IMR-90 (cell line): ENCODE results near the gene SNCA. TPM values are rescaled to one million over a fixed set of nuclear protein-coding genes. Genes with fewer than 3 reads are reported as not detected.

ENCODE experiments used
- ATAC-seq: fragments of 200-7000 bp; cut with Tn5 transposase; 2 replicates; pipeline ENCODE4 v1.9.1; 2020; ENCODE audit warnings: low read depth, mild to moderate bottlenecking, moderate library complexity
- BruUV-seq: library from RNA; stranded (reverse); fragments of 400-500 nt; replicated peaks from 2 replicates; lab custom pipeline; 2021; lab: Mats Ljungman, UMichigan
- CTCF ChIA-PET: fragments of 300-600 bp; formaldehyde crosslinking; extraction: SDS; loops from one replicate; lab custom pipeline; 2021; ENCODE audit warnings: antibody characterized with exemption; lab: Yijun Ruan, JAX
- POLR2A ChIA-PET: fragments of 300-600 bp; sonication (Branson Sonifier 250); formaldehyde crosslinking; loops from one replicate; lab custom pipeline; 2022; ENCODE audit warnings: antibody characterized with exemption; ENCODE audit not compliant: unreplicated experiment; lab: Charles Lee
- DNase-seq: peaks from one replicate; pipeline ENCODE4 v3.0.0; 2013
- H2AFZ ChIP-seq: replicated peaks from 2 replicates; pipeline ENCODE3; 2013; ENCODE audit warnings: low read length, mild to moderate bottlenecking; ENCODE audit not compliant: poor library complexity
- H2AK5ac ChIP-seq: 2 replicates; pipeline ENCODE4 v1.6.1; 2013; ENCODE audit warnings: low read depth, low read length, inconsistent platforms
- H2AK9ac ChIP-seq: replicated peaks from 2 replicates; pipeline ENCODE3; 2013; ENCODE audit warnings: mild to moderate bottlenecking, low read depth, low read length, moderate library complexity; ENCODE audit not compliant: poor library complexity
- H2BK120ac ChIP-seq: 2 replicates; pipeline ENCODE4 v1.6.1; 2013; ENCODE audit warnings: low read depth, low read length, inconsistent platforms
- H2BK15ac ChIP-seq: 3 replicates; pipeline ENCODE4 v1.6.1; 2013; ENCODE audit warnings: low read depth, low read length, inconsistent platforms
- H2BK20ac ChIP-seq: 2 replicates; pipeline ENCODE4 v1.6.1; 2013; ENCODE audit warnings: low read depth, mild to moderate bottlenecking, inconsistent platforms, low read length, moderate library complexity
- H2BK5ac ChIP-seq: 2 replicates; pipeline ENCODE4 v1.6.1; 2013; ENCODE audit warnings: mild to moderate bottlenecking, low read depth, low read length, inconsistent platforms; ENCODE audit not compliant: poor library complexity, severe bottlenecking
- H3K14ac ChIP-seq: replicated peaks from 2 replicates; pipeline ENCODE4 v1.6.1; 2013; ENCODE audit warnings: low read depth, low read length, inconsistent platforms
- H3K18ac ChIP-seq: 2 replicates; pipeline ENCODE4 v1.6.1; 2013; ENCODE audit warnings: low read depth, low read length, control low read depth
- H3K23ac ChIP-seq: 2 replicates; pipeline ENCODE4 v1.6.1; 2013; ENCODE audit warnings: low read depth, low read length, inconsistent platforms
- H3K27ac ChIP-seq: 2 replicates; pipeline ENCODE4 v1.5.1; 2013; ENCODE audit warnings: mild to moderate bottlenecking, control low read depth, low read length; ENCODE audit not compliant: insufficient read depth
- H3K27me3 ChIP-seq: 2 replicates; pipeline ENCODE4 v1.6.1; 2013; ENCODE audit warnings: low read length; ENCODE audit not compliant: control insufficient read depth, insufficient read depth
- H3K36me3 ChIP-seq: 2 replicates; pipeline ENCODE4 v1.6.1; 2013; ENCODE audit warnings: low read length, mixed read lengths; ENCODE audit not compliant: control insufficient read depth, insufficient read depth
- H3K4ac ChIP-seq: 2 replicates; pipeline ENCODE4 v1.6.1; 2013; ENCODE audit warnings: low read depth, low read length, inconsistent platforms
- H3K4me1 ChIP-seq: 2 replicates; pipeline ENCODE4 v1.6.1; 2013; ENCODE audit warnings: low read length, mixed read lengths; ENCODE audit not compliant: control insufficient read depth, insufficient read depth
- H3K4me2 ChIP-seq: 2 replicates; pipeline ENCODE4 v1.6.1; 2013; ENCODE audit warnings: low read depth, mild to moderate bottlenecking, control low read depth, low read length, moderate library complexity
- H3K4me3 ChIP-seq: 2 replicates; pipeline ENCODE4 v1.5.1; 2013; ENCODE audit warnings: low read depth, mild to moderate bottlenecking, control low read depth, low read length, moderate library complexity; ENCODE audit not compliant: insufficient read depth
- H3K56ac ChIP-seq: 2 replicates; pipeline ENCODE4 v1.6.1; 2013; ENCODE audit warnings: low read length, inconsistent platforms; ENCODE audit not compliant: insufficient read depth; ENCODE audit errors: extremely low read depth
- H3K79me1 ChIP-seq, 2 experiments: 2 replicates each; pipeline ENCODE4 v1.6.1; 2013; ENCODE audit warnings: low read length in 2 of 2, inconsistent platforms in 1 of 2, low read depth in 1 of 2
- H3K9ac ChIP-seq: 2 replicates; pipeline ENCODE4 v1.6.1; 2013; ENCODE audit warnings: low read depth, low read length, control low read depth
- H3K9me1 ChIP-seq: 2 replicates; pipeline ENCODE4 v1.6.1; 2013; ENCODE audit warnings: low read length, inconsistent platforms; ENCODE audit not compliant: insufficient read depth
- H3K9me3 ChIP-seq: 2 replicates; pipeline ENCODE4 v1.6.1; 2013; ENCODE audit warnings: low read length; ENCODE audit not compliant: control insufficient read depth, insufficient read depth
- H4K20me1 ChIP-seq: 2 replicates; pipeline ENCODE4 v1.6.1; 2013; ENCODE audit warnings: low read length, inconsistent platforms; ENCODE audit not compliant: insufficient read depth
- H4K5ac ChIP-seq: 2 replicates; pipeline ENCODE4 v1.6.1; 2013; ENCODE audit warnings: mild to moderate bottlenecking, low read depth, low read length, control low read depth
- H4K8ac ChIP-seq, 2 experiments: 2 replicates each; pipeline ENCODE4 v1.6.1; 2013; ENCODE audit warnings: low read depth in 2 of 2, low read length in 2 of 2, control low read depth in 1 of 2, inconsistent platforms in 1 of 2
- H4K91ac ChIP-seq: 2 replicates; pipeline ENCODE4 v1.6.1; 2013; ENCODE audit warnings: low read depth, low read length, inconsistent platforms; ENCODE audit not compliant: insufficient read depth
- BHLHE40 ChIP-seq: fragments of 150-350 bp; IDR thresholded peaks from 2 replicates; pipeline ENCODE4 v1.6.1; 2016; ENCODE audit warnings: mild to moderate bottlenecking, low read depth, low read length
- CEBPB ChIP-seq: IDR thresholded peaks from 2 replicates; pipeline ENCODE4 v1.6.1; 2012; ENCODE audit warnings: low read depth, low read length, improper control_type of control experiment
- CHD1 ChIP-seq: IDR thresholded peaks from 2 replicates; pipeline ENCODE4 v1.6.1; 2012; ENCODE audit warnings: low read depth, low read length, improper control_type of control experiment
- CTCF ChIP-seq: conservative IDR thresholded peaks from 2 replicates; pipeline ENCODE4 v1.5.1; 2012; ENCODE audit warnings: mild to moderate bottlenecking, low read depth, low read length, improper control_type of control experiment
- ELK1 ChIP-seq: fragments of 150-350 bp; IDR thresholded peaks from 2 replicates; pipeline ENCODE4 v1.6.1; 2016; ENCODE audit warnings: low read depth, mild to moderate bottlenecking, low read length, moderate library complexity, borderline replicate concordance
- MAFK ChIP-seq: IDR thresholded peaks from 2 replicates; pipeline ENCODE4 v1.6.1; 2012; ENCODE audit warnings: low read depth, low read length, improper control_type of control experiment
- MXI1 ChIP-seq: IDR thresholded peaks from 2 replicates; pipeline ENCODE4 v1.6.1; 2012; ENCODE audit warnings: low read depth, mild to moderate bottlenecking, low read length, moderate library complexity, borderline replicate concordance
- NFE2L2 ChIP-seq: fragments of 150-350 bp; IDR thresholded peaks from 2 replicates; pipeline ENCODE4 v1.6.1; 2016; ENCODE audit warnings: low read depth, mild to moderate bottlenecking, low read length
- POLR2A ChIP-seq: IDR thresholded peaks from 2 replicates; pipeline ENCODE4 v1.6.1; 2012; ENCODE audit warnings: mild to moderate bottlenecking, low read depth, low read length
- RAD21 ChIP-seq: IDR thresholded peaks from 2 replicates; pipeline ENCODE4 v1.6.1; 2012; ENCODE audit warnings: low read length, improper control_type of control experiment
- RCOR1 ChIP-seq: IDR thresholded peaks from 2 replicates; pipeline ENCODE4 v1.6.1; 2012; ENCODE audit warnings: mild to moderate bottlenecking, low read length, improper control_type of control experiment; ENCODE audit not compliant: insufficient replicate concordance
- RFX5 ChIP-seq: IDR thresholded peaks from 2 replicates; pipeline ENCODE4 v1.8.0; 2012; ENCODE audit warnings: low read depth, mild to moderate bottlenecking, low read length, moderate library complexity
- WGBS, 2 experiments: methylation state at CpG; one replicate each; pipeline versions ENCODE4 v1.1.5 to v1.1.7; 2013; ENCODE audit warnings: missing lambda C conversion rate in 2 of 2; ENCODE audit not compliant: insufficient read length in 1 of 2; ENCODE audit errors: extremely low coverage in 2 of 2; 5-methylcytosine and 5-hydroxymethylcytosine counted together
- dilution Hi-C: fragments of 300-500 bp; cut with HindIII; formaldehyde crosslinking; loops from one replicate; pipeline ENCODE4 v1.14.3; 2018; ENCODE audit warnings: low sequenced_read_pairs; ENCODE audit not compliant: unreplicated experiment
- in situ Hi-C: fragments of 300-500 bp; cut with MboI; formaldehyde crosslinking; loops from 3 replicates; pipeline ENCODE4 v1.14.3; 2019; ENCODE audit warnings: low sequenced_read_pairs, inconsistent platforms, mixed read lengths
- intact Hi-C: fragments of 100-400 bp; cut with micrococcal nuclease; formaldehyde crosslinking; loops from 2 replicates; pipeline ENCODE4 v1.10.0; 2022
- polyA plus RNA-seq, 3 experiments: library from polyadenylated mRNA; depleted of rRNA; stranded (reverse); fragments of >200 nt; gene quantifications; 2 replicates each; pipeline ENCODE4 v1.2.3, GENCODE V29; 2012; ENCODE audit warnings: low replicate concordance in 1 of 3
- total RNA-seq: library from RNA; depleted of rRNA; stranded (reverse); fragments of >200 nt; gene quantifications from 2 replicates; pipeline ENCODE4 v1.2.3, GENCODE V29; 2012
- TF ChIP-seq, protein P1 (sequence below): fragments of 150-350 bp; IDR thresholded peaks from 2 replicates; pipeline ENCODE4 v1.6.1; 2017; ENCODE audit warnings: mild to moderate bottlenecking, antibody characterized with exemption, low read length, low read depth

SNCA gene
- total and polyA plus RNA-seq, 2 of the 4 experiments (the other 2 are of a cell fraction) = 0.36 to 0.46 TPM

DNA sequence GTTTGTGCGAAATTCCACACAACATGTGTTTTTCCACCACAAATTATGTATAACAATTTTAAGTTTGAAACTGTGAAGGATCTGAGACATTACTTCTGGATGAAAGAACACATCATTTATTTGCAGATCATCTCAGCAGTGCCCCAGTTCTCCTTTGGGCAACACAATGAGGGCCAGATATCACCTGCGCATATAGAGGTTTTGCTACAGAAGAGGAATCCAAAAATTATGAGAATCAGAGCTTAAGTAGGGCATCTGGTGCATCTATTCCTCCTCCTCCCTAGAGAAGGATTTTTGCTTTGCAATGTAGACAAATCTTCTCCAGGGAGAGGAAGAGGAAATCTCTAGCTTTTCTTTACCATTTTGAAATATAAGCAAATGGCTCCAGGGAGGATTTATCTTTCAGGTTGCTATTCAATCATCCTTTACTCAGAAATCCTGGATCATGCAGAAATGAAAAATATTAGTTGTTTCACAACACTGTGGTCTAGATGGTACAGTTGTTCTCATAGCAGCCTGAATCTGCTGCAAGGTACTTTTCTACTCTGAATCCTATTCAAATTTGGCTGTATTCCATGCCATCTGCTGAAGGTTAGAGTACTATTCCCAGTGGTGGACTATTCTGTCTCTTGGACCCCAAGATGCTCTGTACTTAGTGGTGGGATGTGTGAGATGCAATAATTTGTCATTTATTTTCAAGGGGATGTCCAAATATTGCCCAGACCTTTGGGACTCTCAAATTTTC, 132.1 kb downstream of the SNCA start:
- no peak overlapping the region for H2AFZ ChIP-seq
- H3K27me3 ChIP-seq = no peaks in the 10 kb centered on the region
- no peak overlapping the region for H3K4me2 ChIP-seq
- DNase-seq (no peak), ATAC-seq (no peak)
- BruUV-seq = no TSS peak
- TF ChIP-seq CHD1 (no peak), CTCF (no peak), MAFK (no peak), RFX5 (no peak), RCOR1 (no peak), CEBPB (no peak), ELK1 (no peak), BHLHE40 (no peak), POLR2A (no peak), MXI1 (no peak), NFE2L2 (no peak), RAD21 (no peak)
- TF ChIP-seq, protein P1, sequence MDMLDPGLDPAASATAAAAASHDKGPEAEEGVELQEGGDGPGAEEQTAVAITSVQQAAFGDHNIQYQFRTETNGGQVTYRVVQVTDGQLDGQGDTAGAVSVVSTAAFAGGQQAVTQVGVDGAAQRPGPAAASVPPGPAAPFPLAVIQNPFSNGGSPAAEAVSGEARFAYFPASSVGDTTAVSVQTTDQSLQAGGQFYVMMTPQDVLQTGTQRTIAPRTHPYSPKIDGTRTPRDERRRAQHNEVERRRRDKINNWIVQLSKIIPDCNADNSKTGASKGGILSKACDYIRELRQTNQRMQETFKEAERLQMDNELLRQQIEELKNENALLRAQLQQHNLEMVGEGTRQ = no peak
- no peak overlapping the region for H3K4me3 ChIP-seq
- no peaks in the 10 kb centered on the region for H4K20me1 ChIP-seq
- ChIA-PET POLR2A (no interaction called here), CTCF (no interaction called here)
- no peak overlapping the region for H3K14ac ChIP-seq
- no peak overlapping the region for H2BK120ac ChIP-seq
- H3K36me3 ChIP-seq = no peaks in the 10 kb centered on the region
- no peak overlapping the region for H3K56ac ChIP-seq
- no peak overlapping the region for H3K27ac ChIP-seq
- H3K9ac ChIP-seq = no peak overlapping the region
- H3K4me1 ChIP-seq = peaks cover 6% of the 10 kb centered on the region
- H3K18ac ChIP-seq = no peak overlapping the region
- no peak overlapping the region for H2AK9ac ChIP-seq
- no peak overlapping the region for H3K4ac ChIP-seq
- no peak overlapping the region for H4K5ac ChIP-seq
- no peak overlapping the region for H3K23ac ChIP-seq
- no peak overlapping the region for H2BK15ac ChIP-seq
- H3K9me1 ChIP-seq = no peaks in the 10 kb centered on the region
- in situ Hi-C loops = no loop called here
- no peaks in the 10 kb centered on the region for H3K9me3 ChIP-seq
- intact Hi-C loops = no loop called here
- no peaks in the 10 kb centered on the region for H3K79me1 ChIP-seq
- H4K91ac ChIP-seq = no peak overlapping the region
- H2AK5ac ChIP-seq = no peak overlapping the region
- dilution Hi-C loops = no loop called here
- H4K8ac ChIP-seq = no peak overlapping the region
- H2BK20ac ChIP-seq = no peak overlapping the region
- H2BK5ac ChIP-seq = no peak overlapping the region
- WGBS, 2 experiments = no CpG with 5 or more reads among the region's 2 CpGs
